Measurements from ENCODE around the gene AMPD3. TPM values are rescaled to one million over a fixed set of nuclear protein-coding genes. Genes with fewer than 3 reads are reported as not detected.
A peak's percentile ranks its signal among the peaks of the same experiment; 100 is the strongest.

AMPD3 gene
- polyA plus RNA-seq, 1 experiment = 19.6 TPM

DNA sequence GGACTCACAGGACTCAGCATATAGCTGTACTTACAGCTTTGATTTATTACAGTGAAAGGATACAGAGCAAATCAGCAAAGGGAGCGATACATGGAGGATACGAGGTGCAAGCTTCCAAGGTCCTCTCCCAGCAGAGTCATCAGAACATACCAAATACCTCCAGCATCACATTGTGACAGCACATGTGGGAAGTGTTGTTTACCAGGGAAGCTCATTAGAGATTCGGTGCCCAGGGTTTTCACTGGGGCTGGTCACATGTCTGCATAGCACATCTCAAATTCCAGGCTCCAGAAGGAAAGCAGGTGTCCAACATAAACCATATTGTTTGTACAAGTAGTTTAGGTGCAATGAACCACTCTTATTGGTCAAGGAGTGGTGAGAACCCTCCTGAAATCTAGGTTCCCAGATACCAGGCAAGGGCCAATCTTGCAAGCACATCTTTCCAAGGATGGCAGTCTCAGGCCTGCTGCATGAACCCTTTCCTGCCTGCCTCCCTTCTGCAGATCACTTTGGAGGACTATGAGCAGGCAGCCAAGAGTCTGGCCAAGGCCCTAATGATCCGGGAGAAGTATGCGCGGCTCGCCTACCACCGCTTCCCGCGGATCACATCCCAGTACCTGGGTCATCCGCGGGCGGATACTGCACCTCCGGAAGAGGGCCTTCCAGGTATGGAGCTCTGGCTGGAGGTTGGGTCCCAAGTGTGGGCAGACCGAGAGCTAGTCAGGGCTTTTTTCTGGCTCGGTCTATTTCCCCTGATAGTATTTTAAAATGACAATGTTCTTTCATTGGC lies 26.7 kb downstream of the AMPD3 start:
- CTCF ChIA-PET = interaction anchor here (1.1 kb wide), 1 partner anchor 75 kb away, joined by 3 read pairs; no protein-coding TSS in a partner anchor
- no peaks in the 10 kb centered on the region; the same call in 1 of the 2 replicates for H3K9me3 ChIP-seq (ENCODE audit: control insufficient read depth, insufficient read depth, low read length)
- POLR2A ChIA-PET = interaction anchor here (1.9 kb wide), 1 partner anchor 9 kb away, joined by 10 read pairs; no protein-coding TSS in a partner anchor
- H3K4me3 ChIP-seq (ENCODE audit: low read depth, low read length) = no peak overlapping the region
- peak overlapping the region; percentile 42 for H3K27ac ChIP-seq (ENCODE audit: low read depth, low read length)
- DNase-seq (ENCODE audit: low read depth, low spot score) = peak; percentile 41
- no peaks in the 10 kb centered on the region for H3K27me3 ChIP-seq (ENCODE audit: control insufficient read depth, insufficient read depth, low read length)
- TF ChIP-seq, protein P1, sequence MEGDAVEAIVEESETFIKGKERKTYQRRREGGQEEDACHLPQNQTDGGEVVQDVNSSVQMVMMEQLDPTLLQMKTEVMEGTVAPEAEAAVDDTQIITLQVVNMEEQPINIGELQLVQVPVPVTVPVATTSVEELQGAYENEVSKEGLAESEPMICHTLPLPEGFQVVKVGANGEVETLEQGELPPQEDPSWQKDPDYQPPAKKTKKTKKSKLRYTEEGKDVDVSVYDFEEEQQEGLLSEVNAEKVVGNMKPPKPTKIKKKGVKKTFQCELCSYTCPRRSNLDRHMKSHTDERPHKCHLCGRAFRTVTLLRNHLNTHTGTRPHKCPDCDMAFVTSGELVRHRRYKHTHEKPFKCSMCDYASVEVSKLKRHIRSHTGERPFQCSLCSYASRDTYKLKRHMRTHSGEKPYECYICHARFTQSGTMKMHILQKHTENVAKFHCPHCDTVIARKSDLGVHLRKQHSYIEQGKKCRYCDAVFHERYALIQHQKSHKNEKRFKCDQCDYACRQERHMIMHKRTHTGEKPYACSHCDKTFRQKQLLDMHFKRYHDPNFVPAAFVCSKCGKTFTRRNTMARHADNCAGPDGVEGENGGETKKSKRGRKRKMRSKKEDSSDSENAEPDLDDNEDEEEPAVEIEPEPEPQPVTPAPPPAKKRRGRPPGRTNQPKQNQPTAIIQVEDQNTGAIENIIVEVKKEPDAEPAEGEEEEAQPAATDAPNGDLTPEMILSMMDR (IDR thresholded peaks at IDR 0.05; ENCODE audit: low read depth, low read length) = no peak

DNA sequence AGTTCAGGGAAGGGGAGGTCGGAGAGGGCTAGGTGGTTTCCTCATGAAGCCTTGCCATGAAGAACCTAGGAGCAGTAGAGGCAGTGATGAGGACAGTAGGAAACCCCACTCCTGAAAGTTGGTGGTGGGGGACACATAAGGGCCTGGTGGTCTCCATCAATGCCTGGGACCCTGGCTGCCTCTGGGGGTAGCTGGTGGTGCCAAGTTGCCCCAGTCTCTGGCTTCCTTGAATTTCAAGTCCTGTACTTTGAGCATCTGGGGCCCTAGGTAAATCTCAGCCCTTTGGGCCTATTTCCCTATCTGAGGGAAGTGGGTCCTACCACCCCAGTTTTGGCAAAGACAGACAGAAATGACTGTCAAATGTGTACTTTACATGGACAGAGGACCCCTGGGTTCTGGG lies 28.1 kb downstream of the AMPD3 start:
- TF ChIP-seq, protein P1 (IDR thresholded peaks at IDR 0.05; ENCODE audit: low read depth, low read length) = no peak
- Histone ChIP-seq H3K27me3 (ENCODE audit: control insufficient read depth, insufficient read depth, low read length) (no peaks in the 10 kb centered on the region), H3K4me3 (ENCODE audit: low read depth, low read length) (no peak overlapping the region), H3K9me3 (ENCODE audit: control insufficient read depth, insufficient read depth, low read length) (no peaks in the 10 kb centered on the region; the same call in 1 of the 2 replicates), H3K27ac (ENCODE audit: low read depth, low read length) (no peak overlapping the region)
- DNase-seq (ENCODE audit: low read depth, low spot score) = no peak
- ChIA-PET POLR2A (interaction anchor here (1.3 kb wide), 1 partner anchor 27 kb away, joined by 3 read pairs; no protein-coding TSS in a partner anchor), CTCF (no interaction called here)

DNA sequence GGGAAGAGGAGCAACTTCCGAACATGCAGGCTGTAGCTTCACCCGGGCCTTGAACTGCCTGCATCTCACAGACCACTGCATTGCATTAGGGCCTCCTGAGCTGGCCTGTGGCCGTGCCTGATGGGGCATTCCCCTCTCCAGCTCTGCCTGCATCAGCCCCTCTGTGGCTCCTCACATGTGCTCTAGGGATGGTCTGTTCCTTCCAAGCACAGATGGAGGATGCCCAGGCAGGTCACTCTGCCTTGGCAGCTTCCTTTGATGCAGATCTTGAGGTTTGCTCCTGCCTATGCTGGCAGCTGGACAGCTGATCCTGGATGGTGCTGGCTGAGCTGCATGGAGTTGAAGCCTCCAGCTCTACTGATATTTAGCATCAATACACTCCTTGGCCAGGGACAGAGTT lies 28.5 kb downstream of the AMPD3 start:
- Histone ChIP-seq H3K4me3 (ENCODE audit: low read depth, low read length) (no peak overlapping the region), H3K9me3 (ENCODE audit: control insufficient read depth, insufficient read depth, low read length) (no peaks in the 10 kb centered on the region; the same call in 1 of the 2 replicates), H3K27ac (ENCODE audit: low read depth, low read length) (no peak overlapping the region), H3K27me3 (ENCODE audit: control insufficient read depth, insufficient read depth, low read length) (no peaks in the 10 kb centered on the region)
- DNase-seq (ENCODE audit: low read depth, low spot score) = no peak
- TF ChIP-seq, protein P1 (IDR thresholded peaks at IDR 0.05; ENCODE audit: low read depth, low read length) = no peak
- ChIA-PET CTCF (no interaction called here), POLR2A (interaction anchor here (1.3 kb wide), 1 partner anchor 28 kb away, joined by 3 read pairs; no protein-coding TSS in a partner anchor)

DNA sequence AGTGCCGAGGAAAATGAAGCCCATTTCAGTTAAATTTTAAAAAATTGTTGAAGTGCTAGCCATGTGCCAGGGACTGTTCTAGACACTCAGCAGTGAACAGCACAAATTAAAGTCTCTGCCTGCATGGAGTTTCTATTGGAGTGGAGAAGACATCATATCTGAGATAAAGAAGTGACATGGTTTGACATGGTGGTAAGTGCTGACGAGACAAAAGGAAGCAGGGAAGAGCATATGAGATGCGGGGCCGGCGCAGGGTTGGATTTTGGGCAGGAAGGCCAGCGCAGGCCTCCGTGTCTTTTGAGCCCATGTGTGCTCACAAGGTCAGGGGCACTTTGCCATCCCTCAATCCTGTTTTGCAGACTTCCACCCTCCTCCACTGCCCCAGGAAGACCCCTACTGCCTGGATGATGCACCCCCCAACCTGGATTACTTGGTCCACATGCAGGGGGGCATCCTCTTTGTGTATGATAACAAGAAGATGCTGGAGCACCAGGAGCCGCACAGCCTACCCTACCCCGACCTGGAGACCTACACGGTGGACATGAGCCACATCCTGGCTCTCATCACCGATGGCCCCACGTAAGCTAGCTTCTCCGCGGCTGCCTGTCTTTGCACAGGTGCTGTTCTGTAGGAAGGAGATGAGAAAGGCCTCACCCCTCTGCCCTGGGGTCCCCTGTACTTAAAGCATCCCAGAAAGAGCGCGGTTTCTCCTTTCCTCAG lies 29.6 kb downstream of the AMPD3 start:
- Histone ChIP-seq H3K27me3 (ENCODE audit: control insufficient read depth, insufficient read depth, low read length) (no peaks in the 10 kb centered on the region), H3K9me3 (ENCODE audit: control insufficient read depth, insufficient read depth, low read length) (no peaks in the 10 kb centered on the region), H3K4me3 (ENCODE audit: low read depth, low read length) (no peak overlapping the region), H3K27ac (ENCODE audit: low read depth, low read length) (no peak overlapping the region)
- POLR2A ChIA-PET = no interaction called here
- DNase-seq (ENCODE audit: low read depth, low spot score) = no peak
- TF ChIP-seq, protein P1 (IDR thresholded peaks at IDR 0.05; ENCODE audit: low read depth, low read length) = no peak
- CTCF ChIA-PET = no interaction called here

DNA sequence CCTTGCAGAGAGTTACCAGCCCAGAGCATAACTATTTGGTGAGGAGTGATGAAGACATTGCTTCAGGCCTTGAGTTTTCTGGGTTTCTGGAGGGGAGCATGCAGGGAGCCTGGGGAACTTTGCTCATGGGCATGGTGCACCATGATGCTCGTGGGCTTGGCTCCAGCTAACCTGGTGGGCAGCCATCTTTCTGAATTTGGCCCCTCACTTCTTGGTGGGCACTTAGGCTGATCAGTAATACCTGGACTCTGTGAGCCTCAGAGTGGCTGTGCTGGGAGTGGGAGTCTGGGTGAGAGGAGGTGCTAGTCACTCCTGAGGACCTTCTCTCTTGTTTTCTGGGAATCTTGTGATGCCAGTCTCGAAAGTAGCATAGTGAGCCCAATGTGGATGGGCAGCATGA lies 30.6 kb downstream of the AMPD3 start:
- CTCF ChIA-PET = no interaction called here
- TF ChIP-seq, protein P1 (IDR thresholded peaks at IDR 0.05; ENCODE audit: low read depth, low read length) = no peak

More for the DNA sequence above, 30.6 kb downstream of the AMPD3 start:
- Histone ChIP-seq H3K4me3 (ENCODE audit: low read depth, low read length) (no peak overlapping the region), H3K9me3 (ENCODE audit: control insufficient read depth, insufficient read depth, low read length) (no peaks in the 10 kb centered on the region), H3K27me3 (ENCODE audit: control insufficient read depth, insufficient read depth, low read length) (no peaks in the 10 kb centered on the region), H3K27ac (ENCODE audit: low read depth, low read length) (no peak overlapping the region)
- POLR2A ChIA-PET = no interaction called here
- DNase-seq (ENCODE audit: low read depth, low spot score) = no peak

Data from AG04450 (cell line).